ENCODE measurements around the gene HBB.

The HBB gene

DNA sequence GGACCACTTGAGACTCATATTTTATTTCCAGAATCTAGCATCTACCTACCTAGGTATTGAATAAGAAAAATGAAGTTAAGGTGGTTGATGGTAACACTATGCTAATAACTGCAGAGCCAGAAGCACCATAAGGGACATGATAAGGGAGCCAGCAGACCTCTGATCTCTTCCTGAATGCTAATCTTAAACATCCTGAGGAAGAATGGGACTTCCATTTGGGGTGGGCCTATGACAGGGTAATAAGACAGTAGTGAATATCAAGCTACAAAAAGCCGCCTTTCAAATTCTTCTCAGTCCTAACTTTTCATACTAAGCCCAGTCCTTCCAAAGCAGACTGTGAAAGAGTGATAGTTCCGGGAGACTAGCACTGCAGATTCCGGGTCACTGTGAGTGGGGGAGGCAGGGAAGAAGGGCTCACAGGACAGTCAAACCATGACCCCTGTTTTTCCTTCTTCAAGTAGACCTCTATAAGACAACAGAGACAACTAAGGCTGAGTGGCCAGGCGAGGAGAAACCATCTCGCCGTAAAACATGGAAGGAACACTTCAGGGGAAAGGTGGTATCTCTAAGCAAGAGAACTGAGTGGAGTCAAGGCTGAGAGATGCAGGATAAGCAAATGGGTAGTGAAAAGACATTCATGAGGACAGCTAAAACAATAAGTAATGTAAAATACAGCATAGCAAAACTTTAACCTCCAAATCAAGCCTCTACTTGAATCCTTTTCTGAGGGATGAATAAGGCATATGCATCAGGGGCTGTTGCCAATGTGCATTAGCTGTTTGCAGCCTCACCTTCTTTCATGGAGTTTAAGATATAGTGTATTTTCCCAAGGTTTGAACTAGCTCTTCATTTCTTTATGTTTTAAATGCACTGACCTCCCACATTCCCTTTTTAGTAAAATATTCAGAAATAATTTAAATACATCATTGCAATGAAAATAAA, 2.1 kb downstream of the HBB start:
- DNase-seq = no peak

DNA sequence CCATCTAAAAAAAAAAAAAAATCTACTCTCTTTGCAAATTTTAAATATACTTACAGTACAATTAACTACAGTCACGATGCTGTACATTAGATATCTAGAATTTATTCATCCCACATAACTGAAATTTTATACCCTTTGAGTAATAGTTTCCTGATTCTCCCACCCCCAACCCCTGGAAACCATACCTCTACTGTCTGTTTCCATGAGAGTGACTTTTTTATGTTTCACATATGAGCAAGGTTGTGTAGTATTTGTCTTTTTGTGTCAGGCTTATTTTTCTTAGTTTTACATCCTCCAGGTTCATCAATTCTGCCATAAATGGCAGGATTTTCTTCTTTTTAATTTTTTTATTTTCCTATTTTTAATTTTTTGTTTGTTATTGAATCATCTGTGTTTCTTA, 3.2 kb downstream of the HBB start:
- DNase-seq = no peak

DNA sequence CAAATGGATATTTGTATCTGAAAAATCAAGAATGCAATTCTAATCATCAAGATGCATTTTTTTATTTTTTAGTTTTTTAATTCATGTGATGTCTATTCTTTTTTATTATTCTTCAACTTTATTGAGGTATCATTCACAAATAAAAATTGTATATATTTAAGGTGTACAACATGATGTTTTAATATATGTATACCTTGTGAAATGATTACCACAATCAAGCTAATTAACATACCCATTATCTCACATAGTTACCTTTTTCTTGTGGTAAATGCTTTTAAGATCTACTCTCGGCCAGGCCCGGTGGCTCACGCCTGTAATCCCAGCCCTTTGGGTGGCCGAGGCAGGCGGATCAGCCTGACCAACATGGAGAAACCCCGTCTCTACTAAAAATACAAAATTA, 3.7 kb downstream of the HBB start:
- no peak for DNase-seq

DNA sequence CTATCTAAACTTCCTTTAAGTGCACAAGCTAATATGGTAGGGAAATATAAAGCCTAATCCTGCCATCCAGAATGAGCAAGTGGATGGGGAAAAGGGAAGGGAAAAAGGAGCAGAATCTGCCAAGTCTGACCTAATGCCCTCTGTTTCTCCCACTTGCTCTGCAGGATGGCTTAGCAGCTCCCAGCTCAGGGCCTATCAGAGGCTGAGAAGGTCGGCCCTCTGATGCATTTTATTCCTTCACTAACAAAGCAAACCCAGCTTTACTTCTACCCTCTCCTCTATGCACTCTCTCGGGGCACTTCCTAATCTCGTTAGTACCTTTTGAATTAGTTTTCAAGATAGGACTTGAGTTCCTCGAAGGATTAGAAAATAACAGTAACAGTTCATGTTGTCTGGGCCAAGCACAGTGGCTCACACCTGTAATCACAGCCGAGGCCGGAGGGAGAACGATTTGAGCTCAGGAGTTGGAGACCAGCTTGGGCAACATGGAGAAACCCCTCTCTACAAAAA, 16.4 kb downstream of the HBB start:
- DNase-seq = no peak

DNA sequence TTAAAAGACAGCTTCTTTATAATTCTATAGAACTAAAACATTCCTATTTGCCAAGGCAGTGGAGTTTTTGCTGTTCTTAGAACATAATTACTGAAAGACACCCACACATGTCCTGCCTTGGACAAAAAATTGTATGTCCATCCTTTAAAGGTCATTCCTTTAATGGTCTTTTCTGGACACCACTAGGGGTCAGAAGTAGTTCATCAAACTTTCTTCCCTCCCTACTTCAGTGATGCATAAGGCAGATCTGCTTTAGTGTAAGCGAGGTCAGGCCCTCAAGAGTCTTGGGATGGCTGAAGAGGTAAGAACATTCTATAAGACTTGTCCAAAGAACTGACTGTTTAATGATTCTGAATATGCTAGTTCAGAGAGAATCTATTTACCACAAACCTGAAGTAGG, 22.1 kb downstream of the HBB start:
- peak in 1 of 2 experiments; percentile 2 for DNase-seq

DNA sequence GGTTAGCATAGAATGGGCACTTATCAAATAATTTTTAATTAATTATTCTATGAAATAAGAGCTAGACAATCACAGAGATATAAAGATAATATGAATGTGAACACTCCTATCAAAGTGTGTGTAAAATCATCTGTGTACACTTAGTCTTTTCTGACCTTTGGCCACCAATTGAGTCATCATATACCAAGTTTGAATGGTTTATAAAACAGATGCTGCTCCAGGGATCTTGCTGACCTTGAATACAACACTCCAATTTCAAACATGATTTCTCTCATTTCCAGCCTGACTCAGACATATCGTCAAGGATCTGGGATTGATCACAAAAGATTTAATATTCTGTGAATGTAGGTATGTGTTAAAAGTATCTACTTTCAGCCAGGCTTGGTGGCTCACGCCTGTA, 23.5 kb downstream of the HBB start:
- no peak for DNase-seq

DNA sequence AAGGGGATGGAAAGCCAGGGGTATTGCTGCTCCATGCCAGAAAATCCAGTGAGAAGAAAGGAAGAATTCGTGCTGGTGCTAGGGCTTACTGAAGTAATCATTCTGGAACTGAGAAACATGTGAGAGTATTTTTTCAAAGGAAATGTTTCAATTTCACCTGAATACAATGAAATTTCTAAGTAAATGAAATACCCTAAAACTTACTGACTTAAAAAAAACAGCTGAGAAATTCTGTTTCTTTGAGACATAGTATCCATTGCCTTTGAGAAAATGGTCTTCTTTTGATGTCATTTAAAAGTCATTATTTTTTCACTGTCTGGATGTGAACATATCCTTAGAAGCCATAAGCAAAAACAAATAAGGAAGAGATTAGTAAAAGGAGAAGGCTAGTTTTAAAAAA, 26.3 kb downstream of the HBB start, which contains the start of gene OR51V1:
OR51V1 (minus strand) TSS at position 101 of the 400 bp plus-strand sequence; CDS start at position 101, 0 bp downstream.
- DNase-seq = no peak

DNA sequence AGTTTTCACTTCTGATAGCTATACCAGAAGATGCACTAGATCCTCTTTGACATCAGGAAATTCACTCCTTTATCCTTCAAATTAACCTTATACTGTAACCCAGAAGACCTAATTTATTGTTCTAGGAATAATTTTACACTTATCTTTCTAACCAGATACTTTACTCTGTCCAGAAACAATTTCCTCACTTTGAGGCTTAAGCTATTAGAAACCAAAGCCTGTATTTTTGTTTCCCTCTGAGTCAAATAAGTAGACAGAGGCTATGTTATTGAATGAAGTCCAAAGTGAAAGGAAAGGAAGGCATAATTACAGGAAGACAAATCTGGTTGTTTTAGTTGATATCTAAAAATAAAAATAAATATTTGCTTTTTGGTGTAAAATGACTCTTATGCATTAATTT, 28.6 kb downstream of the HBB start:
- no peak for DNase-seq

DNA sequence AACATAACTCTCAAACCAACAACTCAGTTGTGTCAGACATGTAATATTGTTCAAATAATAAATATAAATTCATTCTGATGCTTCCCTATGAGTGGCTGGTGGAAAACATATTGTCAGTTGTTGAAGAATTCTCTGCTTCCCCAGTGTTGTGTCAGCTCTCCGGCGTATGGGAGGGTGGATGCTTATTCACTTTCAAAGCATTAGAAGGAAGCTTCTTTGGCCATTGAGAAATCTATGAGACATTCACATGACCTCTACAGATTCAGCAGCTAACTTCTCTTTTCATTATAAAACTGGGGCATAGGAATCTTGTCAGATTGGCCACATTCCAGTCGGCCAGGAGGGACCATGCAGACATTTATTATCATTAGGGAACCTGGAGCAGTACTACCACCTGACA, 29.3 kb downstream of the HBB start:
- no peak for DNase-seq

DNA sequence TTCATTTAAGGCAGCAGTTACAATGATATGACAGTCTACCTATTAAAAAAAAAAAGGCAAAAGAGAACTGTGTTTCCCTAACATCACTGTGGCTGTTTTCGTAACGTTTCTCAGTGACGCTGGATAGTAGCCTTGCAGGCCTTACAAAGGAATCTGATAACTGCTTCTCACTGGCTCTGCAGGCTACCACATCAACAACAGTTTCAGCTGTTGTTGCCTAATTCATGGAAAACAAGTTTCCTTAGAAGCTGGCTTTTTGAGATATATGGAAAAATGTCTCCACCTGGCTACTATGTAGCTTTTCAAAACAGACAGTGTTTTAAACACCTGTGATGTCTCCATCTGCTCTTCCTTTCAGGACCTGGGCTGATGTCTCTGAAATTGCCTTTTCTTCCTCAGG, 30.1 kb downstream of the HBB start:
- DNase-seq = no peak

DNA sequence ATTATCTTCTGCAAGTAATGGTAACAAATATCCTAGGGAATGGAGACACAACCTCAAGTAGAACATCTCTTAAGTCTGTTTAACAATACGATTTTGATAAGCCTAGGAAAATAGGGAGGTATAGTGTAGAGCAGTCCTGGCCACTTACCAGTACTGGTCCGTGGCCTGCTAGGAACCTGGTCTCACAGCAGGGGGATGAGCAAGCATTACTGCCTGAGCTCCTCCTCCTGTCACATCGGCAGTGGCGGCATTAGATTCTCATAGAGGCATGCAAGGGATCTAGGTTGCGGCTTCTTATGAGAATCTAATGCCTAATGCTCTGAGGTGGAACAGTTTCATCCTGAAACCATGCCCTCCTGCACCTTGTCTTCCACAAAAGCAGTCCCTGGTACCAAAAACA, 30.8 kb downstream of the HBB start:
- no peak for DNase-seq

DNA sequence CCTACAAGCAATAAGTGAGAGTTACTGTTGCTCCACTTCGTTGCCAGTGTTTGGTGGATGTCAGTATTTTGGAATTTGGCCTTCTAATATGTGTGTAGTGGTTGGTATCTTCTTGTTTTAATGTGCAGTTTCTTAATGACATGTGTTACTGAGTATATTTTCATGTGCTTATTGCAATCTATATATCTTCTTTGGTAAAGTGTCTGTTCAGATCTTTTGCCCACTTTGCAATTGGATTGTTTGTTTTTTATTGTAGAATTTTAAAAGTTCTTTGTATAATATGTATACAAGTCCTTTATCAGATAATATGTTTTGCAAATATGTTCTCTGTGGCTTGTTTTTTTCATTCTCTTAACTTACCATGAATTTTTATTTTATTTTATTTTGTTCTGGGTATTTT, 34.1 kb downstream of the HBB start:
- DNase-seq = no peak

DNA sequence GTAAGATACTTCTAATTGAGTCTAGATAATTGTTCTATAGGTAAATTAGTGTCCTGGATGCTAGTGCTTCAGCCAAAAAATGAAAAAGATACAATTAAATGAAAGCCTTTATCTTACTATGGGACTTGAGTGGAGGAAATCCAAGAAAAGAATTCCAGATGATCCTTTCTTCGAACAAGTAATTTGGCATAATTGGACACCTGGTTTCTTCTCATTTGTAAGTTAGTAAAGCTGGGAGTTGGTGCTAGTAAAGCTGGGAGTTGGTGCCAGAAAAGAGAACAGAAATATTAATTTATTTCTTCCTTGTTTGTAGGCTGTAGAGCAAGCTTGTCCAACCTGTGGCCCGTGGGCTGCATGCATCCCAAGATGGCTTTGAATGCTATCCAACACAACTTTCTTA, 38.7 kb downstream of the HBB start:
- DNase-seq = no peak

DNA sequence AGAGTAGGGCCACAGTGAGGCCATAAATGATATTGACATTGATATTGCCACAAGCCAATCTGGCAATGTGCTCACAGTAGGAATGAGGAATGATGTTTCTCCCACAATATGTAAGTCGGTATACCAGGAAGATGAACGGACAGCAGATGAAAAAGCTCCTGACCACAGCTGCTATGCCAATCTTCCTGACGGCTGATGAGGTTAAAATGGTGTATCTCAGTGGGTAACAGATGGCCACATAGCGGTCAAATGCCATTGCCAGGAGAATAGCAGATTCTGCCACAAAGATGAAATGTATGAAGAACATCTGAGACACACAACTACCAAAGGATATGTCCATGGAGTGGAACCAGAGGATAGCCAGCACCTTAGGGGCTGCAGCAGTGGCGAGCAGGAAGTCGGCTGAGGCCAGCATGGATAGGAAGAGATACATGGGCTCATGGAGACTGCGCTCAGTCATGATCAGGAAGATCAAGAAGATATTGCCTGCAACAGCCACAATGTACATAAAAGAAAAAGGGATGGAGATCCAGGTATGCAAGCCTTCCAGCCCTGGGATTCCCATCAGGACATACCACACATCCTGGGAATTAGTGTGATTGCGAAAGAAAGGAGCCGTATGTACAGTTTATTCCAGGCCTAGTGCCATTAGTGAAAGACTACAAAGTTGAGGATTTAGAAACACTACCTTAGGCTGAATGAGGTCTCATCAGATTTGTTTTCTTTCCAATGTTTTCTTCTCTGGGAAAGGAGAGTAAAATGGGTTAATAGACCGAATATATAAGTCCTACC, 48.6 kb downstream of the HBB start:
- no peak for DNase-seq
